ENCODE data around the gene PKN1.

GRCh38 chr19:14416817-14417231 lies 16.3 kb upstream of the PKN1 start:
- TF ChIP-seq CTCF (conservative IDR thresholded peaks at IDR 0.05 in 1 of 2, IDR thresholded peaks at IDR 0.05 in 1 of 2; ENCODE audit: extremely low read depth in 1 of 2, insufficient read depth in 1 of 2, low read depth in 1 of 2, low read length in 2 of 2) (no peak), EZH2 (IDR thresholded peaks at IDR 0.05; ENCODE audit: borderline replicate concordance, low read length) (no peak)
